Kidney capillary endothelial cell (primary cell): ENCODE data around the gene KLHL25.
A peak's percentile ranks its signal among the peaks of the same experiment; 100 is the strongest.
"Not testable (repeated sequence)": the region's sequence is repeated elsewhere in the genome, so short reads cannot be mapped to it uniquely, and the experiment has no call there.

ENCODE experiments used
- DNase-seq: peaks from one replicate; pipeline ENCODE4 v3.0.0-alpha.2; 2018; ENCODE audit warnings: low spot score

KLHL25 gene

GRCh38 chr15:85794598-85795336, at the start of gene KLHL25:
Gene KLHL25, minus strand, starts transcription at chr15:85794925. Its CDS starts 25,115 bp downstream, at chr15:85769810.
- DNase-seq = peak; percentile 93

- no peak for DNase-seq
Measured at GRCh38 chr15:85840802-85841152, 46.1 kb upstream of the KLHL25 start.

- DNase-seq = peak; percentile 63
Measured at GRCh38 chr15:85840079-85840801, 45.5 kb upstream of the KLHL25 start.

GRCh38 chr15:85839643-85840042, 44.9 kb upstream of the KLHL25 start:
- no peak for DNase-seq

GRCh38 chr15:85838655-85839054, 43.9 kb upstream of the KLHL25 start:
- no peak for DNase-seq

- DNase-seq = no peak
Measured at GRCh38 chr15:85837881-85838280, 43.2 kb upstream of the KLHL25 start.

GRCh38 chr15:85837011-85837433, 42.3 kb upstream of the KLHL25 start:
- DNase-seq = peak; percentile 20

GRCh38 chr15:85834651-85835050, 39.9 kb upstream of the KLHL25 start:
- DNase-seq = no peak

GRCh38 chr15:85832394-85832793, 37.7 kb upstream of the KLHL25 start:
- no peak for DNase-seq

GRCh38 chr15:85831415-85832113, 36.8 kb upstream of the KLHL25 start:
- DNase-seq = peak; percentile 40

GRCh38 chr15:85829754-85830153, 35.0 kb upstream of the KLHL25 start:
- DNase-seq = not testable (repeated sequence)

GRCh38 chr15:85828874-85829273, 34.1 kb upstream of the KLHL25 start:
- DNase-seq = no peak

GRCh38 chr15:85828126-85828525, 33.4 kb upstream of the KLHL25 start:
- no peak for DNase-seq

GRCh38 chr15:85826756-85827515, 32.2 kb upstream of the KLHL25 start:
- DNase-seq = no peak

GRCh38 chr15:85825719-85826118, 31.0 kb upstream of the KLHL25 start:
- no peak for DNase-seq

GRCh38 chr15:85825118-85825517, 30.4 kb upstream of the KLHL25 start:
- no peak for DNase-seq

- DNase-seq = no peak
Measured at GRCh38 chr15:85821545-85821944, 26.8 kb upstream of the KLHL25 start.

GRCh38 chr15:85819938-85820337, 25.2 kb upstream of the KLHL25 start:
- no peak for DNase-seq

GRCh38 chr15:85813234-85813633, 18.5 kb upstream of the KLHL25 start:
- no peak for DNase-seq

- no peak for DNase-seq
Measured at GRCh38 chr15:85810075-85810474, 15.3 kb upstream of the KLHL25 start.

GRCh38 chr15:85805420-85805819, 10.7 kb upstream of the KLHL25 start:
- no peak for DNase-seq

GRCh38 chr15:85804481-85805170, 9.9 kb upstream of the KLHL25 start:
- DNase-seq = no peak
